Measurements from ENCODE around the gene KAT6B.

DNA sequence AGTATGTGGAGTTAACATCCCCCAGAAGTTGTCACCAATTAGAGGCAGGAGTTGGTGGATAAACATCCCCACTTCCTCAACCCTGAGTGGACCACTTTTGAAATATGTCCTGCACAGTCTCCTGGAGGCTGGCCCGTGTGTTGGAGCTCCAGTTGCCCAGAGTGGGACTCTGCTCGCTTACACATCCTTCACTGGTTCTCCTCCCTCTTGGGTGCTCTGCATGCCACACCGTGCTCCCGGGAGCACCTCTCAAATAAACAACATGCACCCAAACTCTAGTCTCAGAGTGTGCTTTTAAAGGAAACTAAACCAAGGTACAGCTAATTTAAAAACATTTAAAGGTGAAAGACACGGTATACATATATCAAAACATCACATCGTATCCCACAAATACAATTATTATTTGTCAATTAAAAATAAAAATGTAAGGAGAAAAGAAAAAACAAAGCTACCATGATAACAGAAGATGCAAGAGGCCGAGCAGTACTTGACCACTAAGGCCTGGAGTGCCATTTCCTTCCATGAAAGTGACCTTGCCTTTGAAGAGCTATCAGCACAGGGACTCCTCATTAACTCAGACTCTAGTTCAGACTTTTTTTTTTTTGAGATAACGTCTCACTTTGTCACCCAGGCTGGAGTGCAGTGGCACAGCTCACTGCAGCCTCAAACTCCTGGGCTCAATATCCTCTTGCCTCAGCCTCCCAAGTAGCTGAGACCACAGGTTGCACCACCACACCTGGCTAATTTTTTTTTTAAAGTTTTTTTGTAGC lies 237.2 kb downstream of the KAT6B start:
- no peak for TF ChIP-seq POLR2AphosphoS5 (IDR thresholded peaks at IDR 0.05)
- TF ChIP-seq, protein P1, sequence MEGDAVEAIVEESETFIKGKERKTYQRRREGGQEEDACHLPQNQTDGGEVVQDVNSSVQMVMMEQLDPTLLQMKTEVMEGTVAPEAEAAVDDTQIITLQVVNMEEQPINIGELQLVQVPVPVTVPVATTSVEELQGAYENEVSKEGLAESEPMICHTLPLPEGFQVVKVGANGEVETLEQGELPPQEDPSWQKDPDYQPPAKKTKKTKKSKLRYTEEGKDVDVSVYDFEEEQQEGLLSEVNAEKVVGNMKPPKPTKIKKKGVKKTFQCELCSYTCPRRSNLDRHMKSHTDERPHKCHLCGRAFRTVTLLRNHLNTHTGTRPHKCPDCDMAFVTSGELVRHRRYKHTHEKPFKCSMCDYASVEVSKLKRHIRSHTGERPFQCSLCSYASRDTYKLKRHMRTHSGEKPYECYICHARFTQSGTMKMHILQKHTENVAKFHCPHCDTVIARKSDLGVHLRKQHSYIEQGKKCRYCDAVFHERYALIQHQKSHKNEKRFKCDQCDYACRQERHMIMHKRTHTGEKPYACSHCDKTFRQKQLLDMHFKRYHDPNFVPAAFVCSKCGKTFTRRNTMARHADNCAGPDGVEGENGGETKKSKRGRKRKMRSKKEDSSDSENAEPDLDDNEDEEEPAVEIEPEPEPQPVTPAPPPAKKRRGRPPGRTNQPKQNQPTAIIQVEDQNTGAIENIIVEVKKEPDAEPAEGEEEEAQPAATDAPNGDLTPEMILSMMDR (IDR thresholded peaks at IDR 0.05): no peak

All from prostate gland (tissue), 2 donors.